SK-N-SH (cell line): Measurements from ENCODE around the gene PAPOLB. TPM values are rescaled to one million over a fixed set of nuclear protein-coding genes. Genes with fewer than 3 reads are reported as not detected.

ENCODE experiments used
- CTCF ChIA-PET: fragments of 300-600, 350-600 bp; formaldehyde crosslinking; extraction: SDS; loops from one replicate; lab custom pipeline; 2021; lab: Yijun Ruan, JAX
- POLR2A ChIA-PET: fragments of 350-600 bp; sonication (Branson Sonifier 250); formaldehyde crosslinking; extraction: SDS; loops from one replicate; lab custom pipeline; 2020; ENCODE audit warnings: antibody characterized with exemption, inconsistent platforms; lab: Yijun Ruan, JAX
- DNase-seq: peaks from one replicate; pipeline ENCODE4 v3.0.0; 2012
- H2AFZ ChIP-seq: fragments of 200-600 bp; sonication (generic); 2 replicates; pipeline ENCODE4 v1.8.1; 2016; ENCODE audit warnings: antibody characterized with exemption, mild to moderate bottlenecking, low read depth
- H3F3A ChIP-seq: fragments of 200-600 bp; sonication (generic); replicated peaks from 2 replicates; pipeline ENCODE3; 2016; ENCODE audit warnings: antibody characterized with exemption, mild to moderate bottlenecking; ENCODE audit not compliant: insufficient read depth
- H3K27ac ChIP-seq, 2 experiments: fragments of 200-500 bp in 1 of 2; fragments of 200-600 bp in 1 of 2; sonication (Bioruptor generic) in 1 of 2; sonication (generic), shearing (Covaris generic) in 1 of 2; 2 replicates each; pipeline versions ENCODE4 v1.5.1 to v1.6.1; 2014 to 2016; ENCODE audit warnings: low read depth in 2 of 2, inconsistent platforms in 1 of 2, low read length in 1 of 2, mild to moderate bottlenecking in 1 of 2, mixed read lengths in 1 of 2
- H3K27me3 ChIP-seq: fragments of 200-600 bp; sonication (generic), shearing (Covaris generic); 2 replicates; pipeline ENCODE4 v1.6.1; 2016; ENCODE audit warnings: mixed run types; ENCODE audit not compliant: insufficient read depth
- H3K36me3 ChIP-seq, 2 experiments: fragments of 200-500 bp in 1 of 2; fragments of 200-600 bp in 1 of 2; sonication (Bioruptor generic) in 1 of 2; sonication (generic) in 1 of 2; replicated peaks in 1 of 2; 2 replicates each; pipeline versions ENCODE3 to v1.5.1; 2014 to 2016; ENCODE audit warnings: low read length in 1 of 2, mild to moderate bottlenecking in 1 of 2; ENCODE audit not compliant: insufficient read depth in 2 of 2, control insufficient read depth in 1 of 2
- H3K4me1 ChIP-seq, 2 experiments: fragments of 200-500 bp in 1 of 2; fragments of 200-600 bp in 1 of 2; sonication (Bioruptor generic) in 1 of 2; sonication (generic), shearing (Covaris generic) in 1 of 2; 2 replicates each; pipeline versions ENCODE4 v1.5.1 to v1.6.1; 2014 to 2016; ENCODE audit warnings: low read depth in 1 of 2, low read length in 1 of 2, mixed run types in 1 of 2; ENCODE audit not compliant: insufficient read depth in 2 of 2, control insufficient read depth in 1 of 2
- H3K4me2 ChIP-seq: fragments of 200-600 bp; sonication (generic), shearing (Covaris generic); 2 replicates; pipeline ENCODE4 v1.6.1; 2017; ENCODE audit warnings: mixed run types
- H3K4me3 ChIP-seq, 2 experiments: fragments of 200-500 bp in 1 of 2; fragments of 200-600 bp in 1 of 2; sonication (Bioruptor generic) in 1 of 2; sonication (generic), shearing (Covaris generic) in 1 of 2; 2 replicates each; pipeline versions ENCODE4 v1.5.1 to v1.8.1; 2014 to 2016; ENCODE audit warnings: low read depth in 2 of 2, inconsistent platforms in 1 of 2, low read length in 1 of 2, mild to moderate bottlenecking in 1 of 2, mixed read lengths in 1 of 2, moderate library complexity in 1 of 2
- H3K79me2 ChIP-seq: fragments of 200-600 bp; sonication (generic); 2 replicates; pipeline ENCODE4 v1.8.1; 2017; ENCODE audit warnings: mild to moderate bottlenecking; ENCODE audit not compliant: insufficient read depth
- H3K9ac ChIP-seq: fragments of 200-600 bp; sonication (generic); 2 replicates; pipeline ENCODE4 v1.6.1; 2017; ENCODE audit warnings: mixed run types
- H3K9me2 ChIP-seq: fragments of 200-600 bp; sonication (generic); 2 replicates; pipeline ENCODE4 v1.6.1; 2017; ENCODE audit warnings: mixed run types
- H3K9me3 ChIP-seq: fragments of 200-600 bp; sonication (generic); 2 replicates; pipeline ENCODE4 v1.6.1; 2017; ENCODE audit warnings: mixed run types, mild to moderate bottlenecking, moderate library complexity
- H4K20me1 ChIP-seq: fragments of 200-600 bp; sonication (generic); 2 replicates; pipeline ENCODE4 v1.6.1; 2017; ENCODE audit warnings: mild to moderate bottlenecking, mixed run types; ENCODE audit not compliant: insufficient read depth
- CHD2 ChIP-seq: fragments of 150-350 bp; IDR thresholded peaks from 2 replicates; pipeline ENCODE4 v1.6.1; 2018; ENCODE audit warnings: low read length; ENCODE audit not compliant: partially characterized antibody
- EP300 ChIP-seq, 2 experiments: IDR thresholded peaks; 2 replicates each; pipeline versions ENCODE4 v1.4.0 to v1.6.1; 2012; ENCODE audit warnings: borderline replicate concordance in 1 of 2, low read depth in 1 of 2, low read length in 1 of 2
- EZH2phosphoT487 ChIP-seq: fragments of 200-600 bp; sonication (generic); IDR thresholded peaks from 2 replicates; pipeline ENCODE4 v1.6.1; 2017; ENCODE audit warnings: low read depth, mixed run types, mild to moderate bottlenecking, antibody characterized with exemption, moderate library complexity, borderline replicate concordance
- FOSL2 ChIP-seq: IDR thresholded peaks from 2 replicates; pipeline ENCODE4 v1.4.0; 2012; ENCODE audit warnings: low read depth, mild to moderate bottlenecking, moderate library complexity, borderline replicate concordance
- FOXM1 ChIP-seq: IDR thresholded peaks from 2 replicates; pipeline ENCODE4 v1.4.0; 2012; ENCODE audit warnings: low read depth, mild to moderate bottlenecking
- GATA2 ChIP-seq: sonication (generic); formaldehyde crosslinking; IDR thresholded peaks from 2 replicates; pipeline ENCODE4 v1.5.0; 2020; ENCODE audit warnings: mild to moderate bottlenecking, missing genetic modification reagents
- NRF1 ChIP-seq: IDR thresholded peaks from 2 replicates; pipeline ENCODE4 v1.6.1; 2012; ENCODE audit warnings: low read depth, mild to moderate bottlenecking, low read length
- PBX3 ChIP-seq: IDR thresholded peaks from 2 replicates; pipeline ENCODE4; 2012
- POLR2AphosphoS5 ChIP-seq: IDR thresholded peaks from 2 replicates; pipeline ENCODE4 v1.6.1; 2012; ENCODE audit warnings: low read depth, low read length
- RAD21 ChIP-seq: IDR thresholded peaks from 2 replicates; pipeline ENCODE4 v1.6.1; 2012; ENCODE audit warnings: mild to moderate bottlenecking, low read length
- RCOR1 ChIP-seq: fragments of 150-350 bp; IDR thresholded peaks from 2 replicates; pipeline ENCODE4 v1.6.1; 2017; ENCODE audit warnings: antibody characterized with exemption, low read length
- REST ChIP-seq: IDR thresholded peaks from 2 replicates; pipeline ENCODE4 v1.6.1; 2012; ENCODE audit warnings: mild to moderate bottlenecking, low read depth, low read length, moderate library complexity
- SMC3 ChIP-seq: IDR thresholded peaks from 2 replicates; pipeline ENCODE4 v1.6.1; 2012; ENCODE audit warnings: low read depth, low read length, improper control_type of control experiment
- USF2 ChIP-seq: fragments of 150-350 bp; IDR thresholded peaks from 2 replicates; pipeline ENCODE4 v1.6.1; 2017; ENCODE audit warnings: antibody characterized with exemption, low read length, low read depth, borderline replicate concordance
- YY1 ChIP-seq: IDR thresholded peaks from 2 replicates; pipeline ENCODE4 v1.4.0; 2012; ENCODE audit warnings: low read depth, mild to moderate bottlenecking
- ZBTB33 ChIP-seq: IDR thresholded peaks from 2 replicates; pipeline ENCODE4 v1.4.0; 2012; ENCODE audit warnings: low read depth, borderline replicate concordance
- WGBS: methylation state at CpG from one replicate; pipeline ENCODE4 v1.1.6; 2017; ENCODE audit warnings: low lambda C conversion rate; 5-methylcytosine and 5-hydroxymethylcytosine counted together
- polyA plus RNA-seq, 3 experiments: library from polyadenylated mRNA; depleted of rRNA; stranded (reverse); fragments of >200 nt; gene quantifications; 2 replicates each; pipeline ENCODE4 v1.2.3, GENCODE V29; 2012

The PAPOLB gene
- polyA plus RNA-seq (2012; rRNA removed), result not detected in 2 replicates
- polyA plus RNA-seq (2012; cell fraction: cytosol; rRNA removed), result 0.01 TPM in 1 of 2 replicates, not detected in the other
- polyA plus RNA-seq (2012; cell fraction: nucleus; rRNA removed), result 0.01 and 0.05 TPM in 2 replicates

GRCh38 chr7:4861673-4862072, at the start of gene PAPOLB:
Gene PAPOLB (minus strand): TSS chr7:4862030. CDS start chr7:4861810, 220 bp downstream.
- H3K36me3 ChIP-seq, result peaks cover 0 to 2% of the 10 kb centered on the region in 2 experiments
- POLR2A ChIA-PET, result no interaction called here
- H2AFZ ChIP-seq, result no peak within 1 kb of the TSS
- WGBS, result 98% methylated on average over 46 of the region's 46 CpGs
- H3K4me2 ChIP-seq, result no peak within 1 kb of the TSS
- no peaks in the 10 kb centered on the region for H3K9me3 ChIP-seq
- H3K4me3 ChIP-seq, result no peak within 1 kb of the TSS
- no peaks in the 10 kb centered on the region for H3K79me2 ChIP-seq
- DNase-seq, result no peak
- H3K9me2 ChIP-seq, result no peaks in the 10 kb centered on the region
- H3K27me3 ChIP-seq, result no peaks in the 10 kb centered on the region
- TF ChIP-seq SMC3, result no peak
- no peak for TF ChIP-seq REST
- no peak for TF ChIP-seq EZH2phosphoT487
- TF ChIP-seq ZBTB33, result no peak
- H3K4me1 ChIP-seq, result peaks cover 0 to 5% of the 10 kb centered on the region in 2 experiments; a peak in 2 of 4 replicates
- H3F3A ChIP-seq, result no peaks in the 10 kb centered on the region
- H4K20me1 ChIP-seq, result no peaks in the 10 kb centered on the region
- H3K27ac ChIP-seq, result no peak within 1 kb of the TSS
- CTCF ChIA-PET, result interaction anchor here (1.3 to 22.9 kb wide), 3 partner anchors 14 to 31 kb away, joined by 3 to 645 read pairs (median 6); partner anchors contain the start of gene RADIL
- H3K9ac ChIP-seq, result no peak within 1 kb of the TSS

GRCh38 chr7:4911111-4911828, 49.4 kb upstream of the PAPOLB start:
- Histone ChIP-seq H3K9ac (no peak overlapping the region), H3K9me2 (no peaks in the 10 kb centered on the region), H3K9me3 (no peaks in the 10 kb centered on the region), H3K36me3 (no peaks in the 10 kb centered on the region), H3K27me3 (no peaks in the 10 kb centered on the region), H3F3A (no peaks in the 10 kb centered on the region), H3K4me2 (no peak overlapping the region), H4K20me1 (no peaks in the 10 kb centered on the region), H3K4me1 (no peaks in the 10 kb centered on the region), H3K4me3 (no peak overlapping the region), H3K27ac (no peak overlapping the region), H2AFZ (no peak overlapping the region), H3K79me2 (no peaks in the 10 kb centered on the region)
- ChIA-PET POLR2A (no interaction called here), CTCF (interaction anchor here (1.9 kb wide), 1 partner anchor 28 kb away, joined by 9 read pairs; the partner anchor contains the start of gene RADIL)
- 68% methylated on average over 20 of the region's 20 CpGs for WGBS
- no peak for DNase-seq
- TF ChIP-seq EZH2phosphoT487 (no peak), FOXM1 (no peak), GATA2 (CRISPR knock-in tag) (no peak), RCOR1 (no peak), POLR2AphosphoS5 (no peak), USF2 (no peak), EP300 (IDR thresholded peaks at IDR 0.05; ENCODE audit: borderline replicate concordance in 1 of 2, low read depth in 1 of 2, low read length in 1 of 2) (no peak), PBX3 (no peak), RAD21 (no peak), YY1 (no peak), CHD2 (no peak), NRF1 (no peak), FOSL2 (no peak), SMC3 (no peak)
